Prostate gland (tissue), 2 donors: Measurements from ENCODE around the gene NOP10.

Experiments
- CTCF ChIP-seq, 4 experiments: fragments of 200-600 bp in 2 of 4; fragments of 450-650 bp in 2 of 4; sonication (generic) in 2 of 4; IDR thresholded peaks; 1 replicate in 3 of 4; 2 replicates in 1 of 4; pipeline ENCODE4 v1.5.1; 2016 to 2019; ENCODE audit warnings: antibody characterized with exemption in 4 of 4, mild to moderate bottlenecking in 2 of 4, moderate library complexity in 2 of 4
- POLR2A ChIP-seq: fragments of 450-650 bp; IDR thresholded peaks from one replicate; pipeline ENCODE4 v1.6.1; 2016; ENCODE audit warnings: antibody characterized with exemption, mild to moderate bottlenecking

DNA sequence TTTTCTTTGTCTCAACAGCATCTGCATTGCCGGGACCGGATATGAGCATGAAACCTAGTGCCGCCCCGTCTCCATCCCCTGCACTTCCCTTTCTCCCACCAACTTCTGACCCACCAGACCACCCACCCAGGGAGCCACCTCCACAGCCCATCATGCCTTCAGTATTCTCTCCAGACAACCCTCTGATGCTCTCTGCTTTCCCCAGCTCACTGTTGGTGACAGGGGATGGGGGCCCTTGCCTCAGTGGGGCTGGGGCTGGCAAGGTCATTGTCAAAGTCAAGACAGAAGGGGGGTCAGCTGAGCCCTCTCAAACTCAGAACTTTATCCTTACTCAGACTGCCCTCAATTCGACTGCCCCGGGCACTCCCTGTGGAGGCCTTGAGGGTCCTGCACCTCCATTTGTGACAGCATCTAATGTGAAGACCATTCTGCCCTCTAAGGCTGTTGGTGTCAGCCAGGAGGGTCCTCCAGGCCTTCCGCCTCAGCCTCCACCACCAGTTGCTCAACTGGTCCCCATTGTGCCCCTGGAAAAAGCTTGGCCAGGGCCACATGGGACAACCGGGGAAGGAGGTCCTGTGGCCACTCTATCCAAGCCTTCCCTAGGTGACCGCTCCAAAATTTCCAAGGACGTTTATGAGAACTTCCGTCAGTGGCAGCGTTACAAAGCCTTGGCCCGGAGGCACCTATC lies 5.2 kb upstream of the NOP10 start:
- no peak for TF ChIP-seq CTCF (IDR thresholded peaks at IDR 0.05)
- TF ChIP-seq POLR2A = no peak
